Parathyroid adenoma (tissue), 2 donors: Measurements from ENCODE around the gene KIAA1586.

Source experiments
- H2AFZ ChIP-seq: fragments of 300-600 bp; sonication (generic); one replicate; pipeline ENCODE4 v1.7.0; 2017; ENCODE audit warnings: antibody characterized with exemption, mild to moderate bottlenecking
- H3K27ac ChIP-seq: fragments of 300-600 bp; sonication (generic); one replicate; pipeline ENCODE4 v1.7.0; 2017
- H3K27me3 ChIP-seq: fragments of 300-600 bp; sonication (generic); one replicate; pipeline ENCODE4 v1.7.0; 2017; ENCODE audit warnings: low read length; ENCODE audit not compliant: control insufficient read depth, insufficient read depth
- H3K36me3 ChIP-seq: fragments of 300-600 bp; sonication (generic); one replicate; pipeline ENCODE4 v1.7.0; 2017; ENCODE audit warnings: low read length; ENCODE audit not compliant: control insufficient read depth, insufficient read depth
- H3K4me1 ChIP-seq: fragments of 300-600 bp; sonication (generic); one replicate; pipeline ENCODE4 v1.7.0; 2017; ENCODE audit warnings: control low read depth
- H3K4me2 ChIP-seq: fragments of 300-600 bp; sonication (generic); one replicate; pipeline ENCODE4 v1.7.0; 2017; ENCODE audit warnings: low read length
- H3K4me3 ChIP-seq: fragments of 300-600 bp; sonication (generic); one replicate; pipeline ENCODE4 v1.7.0; 2017; ENCODE audit warnings: low read depth, low read length
- H3K79me2 ChIP-seq: fragments of 300-600 bp; sonication (generic); one replicate; pipeline ENCODE4 v1.7.0; 2017; ENCODE audit warnings: control low read depth
- H3K9ac ChIP-seq: fragments of 300-600 bp; sonication (generic); one replicate; pipeline ENCODE4 v1.7.0; 2017; ENCODE audit warnings: mild to moderate bottlenecking
- H3K9me3 ChIP-seq: fragments of 300-600 bp; sonication (generic); one replicate; pipeline ENCODE4 v1.7.0; 2017; ENCODE audit warnings: low read length; ENCODE audit not compliant: control insufficient read depth
- CTCF ChIP-seq: fragments of 300-600 bp; sonication (generic); IDR thresholded peaks from one replicate; pipeline ENCODE4 v1.7.0; 2017; ENCODE audit warnings: antibody characterized with exemption, mild to moderate bottlenecking
- donor health status: primary hyperparathyroidism.

Gene KIAA1586

GRCh38 chr6:57027301-57027700 is 19.2 kb upstream of the KIAA1586 start:
- Histone ChIP-seq H3K4me2 (no peak overlapping the region), H2AFZ (no peak overlapping the region), H3K9me3 (no peaks in the 10 kb centered on the region), H3K9ac (no peak overlapping the region), H3K4me1 (no peaks in the 10 kb centered on the region), H3K27ac (no peak overlapping the region), H3K27me3 (no peaks in the 10 kb centered on the region), H3K4me3 (no peak overlapping the region), H3K79me2 (no peaks in the 10 kb centered on the region), H3K36me3 (no peaks in the 10 kb centered on the region)
- TF ChIP-seq CTCF, result no peak

GRCh38 chr6:57029213-57029612 is 17.3 kb upstream of the KIAA1586 start:
- no peak overlapping the region for H3K9ac ChIP-seq
- no peak for TF ChIP-seq CTCF
- H3K27me3 ChIP-seq, result no peaks in the 10 kb centered on the region
- no peaks in the 10 kb centered on the region for H3K36me3 ChIP-seq
- no peaks in the 10 kb centered on the region for H3K79me2 ChIP-seq
- H3K4me3 ChIP-seq, result no peak overlapping the region
- H2AFZ ChIP-seq, result peak overlapping the region; percentile 38
- H3K4me2 ChIP-seq, result no peak overlapping the region
- no peaks in the 10 kb centered on the region for H3K4me1 ChIP-seq
- H3K9me3 ChIP-seq, result no peaks in the 10 kb centered on the region
- no peak overlapping the region for H3K27ac ChIP-seq

DNA sequence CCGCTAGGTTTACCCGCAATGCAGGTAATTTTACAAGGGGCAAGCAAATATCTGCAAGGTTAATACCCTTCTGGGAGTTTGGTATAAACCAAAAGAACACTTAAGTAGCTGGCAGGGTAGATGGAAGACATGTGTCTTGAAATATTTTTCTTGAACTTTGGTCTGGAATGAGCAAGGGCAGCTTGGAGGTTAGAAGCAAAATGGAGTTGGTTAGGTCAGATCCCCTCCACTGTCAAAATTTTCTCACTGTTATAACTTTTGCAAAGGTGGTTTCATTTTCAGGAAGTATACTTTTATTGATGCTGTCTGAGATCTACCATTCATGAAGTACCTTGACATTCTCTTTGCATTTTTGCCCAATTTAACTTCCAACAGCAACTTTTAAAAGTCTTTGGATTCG is 13.3 kb upstream of the KIAA1586 start:
- Histone ChIP-seq H3K4me3 (no peak overlapping the region), H3K9me3 (no peaks in the 10 kb centered on the region), H2AFZ (no peak overlapping the region), H3K4me2 (no peak overlapping the region), H3K27ac (no peak overlapping the region), H3K4me1 (no peaks in the 10 kb centered on the region), H3K79me2 (no peaks in the 10 kb centered on the region), H3K27me3 (no peaks in the 10 kb centered on the region), H3K9ac (no peak overlapping the region), H3K36me3 (no peaks in the 10 kb centered on the region)
- no peak for TF ChIP-seq CTCF

DNA sequence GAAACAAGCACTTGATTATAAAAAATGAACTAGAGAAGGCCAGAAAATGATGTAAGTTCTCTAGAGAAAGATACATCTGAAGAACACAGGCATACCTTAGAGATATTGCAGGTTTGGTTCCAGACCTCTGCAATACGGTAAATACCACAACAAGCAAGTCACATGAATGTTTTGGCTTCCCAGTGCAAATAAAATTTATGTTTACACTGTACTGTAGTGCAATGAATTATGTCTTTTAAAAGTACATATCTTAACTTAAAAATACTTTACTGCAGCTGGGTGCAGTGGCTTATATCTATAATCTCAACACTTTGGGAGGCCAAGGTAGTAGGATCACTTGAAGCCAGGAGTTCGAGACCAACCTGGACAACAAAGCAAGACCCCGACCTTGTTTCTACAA is 10.9 kb upstream of the KIAA1586 start:
- Histone ChIP-seq H3K4me1 (no peaks in the 10 kb centered on the region), H3K79me2 (no peaks in the 10 kb centered on the region), H3K27ac (no peak overlapping the region), H3K27me3 (no peaks in the 10 kb centered on the region), H3K4me3 (no peak overlapping the region), H2AFZ (no peak overlapping the region), H3K4me2 (no peak overlapping the region), H3K9ac (no peak overlapping the region), H3K9me3 (no peaks in the 10 kb centered on the region), H3K36me3 (no peaks in the 10 kb centered on the region)
- TF ChIP-seq CTCF, result no peak

DNA sequence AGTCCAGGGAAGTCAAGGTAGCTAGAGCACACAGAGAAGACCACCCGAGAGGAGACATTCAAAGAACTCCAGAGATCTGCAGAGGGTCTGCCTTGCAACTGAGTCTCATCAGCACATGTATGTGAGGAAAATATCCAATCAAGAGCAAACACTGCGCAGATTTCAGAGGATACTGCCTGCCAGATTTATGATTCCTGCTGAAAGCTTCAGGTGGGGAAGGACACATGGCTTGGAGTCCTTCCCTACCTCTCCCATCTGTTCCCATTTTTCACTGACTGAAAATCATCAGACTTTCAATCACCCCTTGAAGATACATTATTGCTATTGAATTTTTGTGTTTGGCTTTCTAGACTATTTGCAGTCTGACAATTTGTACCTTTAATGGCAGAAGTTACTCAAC is 7.6 kb upstream of the KIAA1586 start:
- H3K4me1 ChIP-seq, result no peaks in the 10 kb centered on the region
- H2AFZ ChIP-seq, result no peak overlapping the region
- H3K9me3 ChIP-seq, result no peaks in the 10 kb centered on the region
- H3K36me3 ChIP-seq, result no peaks in the 10 kb centered on the region
- H3K4me3 ChIP-seq, result no peak overlapping the region
- H3K9ac ChIP-seq, result no peak overlapping the region
- H3K79me2 ChIP-seq, result no peaks in the 10 kb centered on the region
- TF ChIP-seq CTCF, result no peak
- H3K27ac ChIP-seq, result no peak overlapping the region
- H3K4me2 ChIP-seq, result no peak overlapping the region
- H3K27me3 ChIP-seq, result no peaks in the 10 kb centered on the region
